SK-N-MC (cell line): ENCODE measurements around the gene TYRO3.
A peak's percentile ranks its signal among the peaks of the same experiment; 100 is the strongest.

Source experiments
- DNase-seq: peaks from one replicate; pipeline ENCODE4 v3.0.0-alpha.2; 2011; ENCODE audit warnings: low read depth, low spot score
- H3K27ac ChIP-seq: fragments of 200-600 bp; sonication (generic); 2 replicates; pipeline ENCODE4 v1.5.1; 2016; ENCODE audit warnings: mixed run types
- H3K36me3 ChIP-seq: fragments of 200-600 bp; sonication (generic); 2 replicates; pipeline ENCODE4 v1.6.1; 2017; ENCODE audit warnings: antibody characterized with exemption, low read length, mixed read lengths; ENCODE audit not compliant: insufficient read depth
- H3K4me3 ChIP-seq: fragments of 200-600 bp; sonication (generic); 2 replicates; pipeline ENCODE4 v1.5.1; 2016
- H3K9ac ChIP-seq: fragments of 200-600 bp; sonication (generic); 2 replicates; pipeline ENCODE4 v1.8.0; 2017; ENCODE audit warnings: mixed run types, mixed read lengths; ENCODE audit not compliant: insufficient read length
- H3K9me3 ChIP-seq: fragments of 200-600 bp; sonication (generic); 2 replicates; pipeline ENCODE4 v1.6.1; 2017; ENCODE audit warnings: low read depth, mild to moderate bottlenecking, antibody characterized with exemption, low read length, moderate library complexity, mixed read lengths
- EZH2 ChIP-seq: fragments of 200-600 bp; sonication (generic); IDR thresholded peaks from one replicate; pipeline ENCODE4 v1.6.1; 2017; ENCODE audit warnings: antibody characterized with exemption
- FOXP2 ChIP-seq: optimal IDR thresholded peaks from 2 replicates; pipeline ENCODE3; 2011; ENCODE audit warnings: mild to moderate bottlenecking, moderate library complexity; ENCODE audit not compliant: insufficient read depth; ENCODE audit errors: extremely low read length, control extremely low read depth
- POLR2AphosphoS5 ChIP-seq: IDR thresholded peaks from 2 replicates; pipeline ENCODE4 v1.6.1; 2012; ENCODE audit warnings: mild to moderate bottlenecking, low read depth, low read length, borderline replicate concordance

Gene TYRO3

GRCh38 chr15:41573396-41573795, 14.4 kb downstream of the TYRO3 start:
- no peak for DNase-seq

GRCh38 chr15:41574158-41574557, 15.1 kb downstream of the TYRO3 start:
- Histone ChIP-seq H3K9me3 (no peaks in the 10 kb centered on the region), H3K9ac (no peak overlapping the region), H3K27ac (no peak overlapping the region), H3K4me3 (no peak overlapping the region), H3K36me3 (peaks cover 7% of the 10 kb centered on the region; the same call in 1 of the 2 replicates)
- no peak for TF ChIP-seq POLR2AphosphoS5
- TF ChIP-seq EZH2 = no peak
- no peak for TF ChIP-seq FOXP2
- DNase-seq = no peak

More at GRCh38 chr15:41573396-41573795, 14.4 kb downstream of the TYRO3 start:
- no peak overlapping the region for H3K4me3 ChIP-seq
- no peak overlapping the region for H3K27ac ChIP-seq
- no peak overlapping the region for H3K9ac ChIP-seq
- no peaks in the 10 kb centered on the region for H3K9me3 ChIP-seq
- no peak for TF ChIP-seq POLR2AphosphoS5
- no peak for TF ChIP-seq EZH2
- TF ChIP-seq FOXP2 = no peak
- H3K36me3 ChIP-seq = peaks cover 7% of the 10 kb centered on the region; the same call in 1 of the 2 replicates

- no peak for DNase-seq
- Histone ChIP-seq H3K27ac (no peak overlapping the region), H3K36me3 (peaks cover 7% of the 10 kb centered on the region; the same call in 1 of the 2 replicates), H3K4me3 (no peak overlapping the region), H3K9ac (no peak overlapping the region), H3K9me3 (no peaks in the 10 kb centered on the region)
- TF ChIP-seq EZH2 = no peak
- no peak for TF ChIP-seq FOXP2
- TF ChIP-seq POLR2AphosphoS5 = no peak
These were observed 16.3 kb downstream of the TYRO3 start for GRCh38 chr15:41575282-41575681.

- Histone ChIP-seq H3K4me3 (no peak overlapping the region), H3K9ac (no peak overlapping the region), H3K9me3 (no peaks in the 10 kb centered on the region), H3K36me3 (peaks cover 7% of the 10 kb centered on the region; the same call in 1 of the 2 replicates), H3K27ac (no peak overlapping the region)
- DNase-seq = no peak
- no peak for TF ChIP-seq POLR2AphosphoS5
- TF ChIP-seq FOXP2 = no peak
- TF ChIP-seq EZH2 = no peak
These were observed 19.1 kb downstream of the TYRO3 start for GRCh38 chr15:41577863-41578735.

GRCh38 chr15:41578736-41579383, 19.8 kb downstream of the TYRO3 start:
- TF ChIP-seq FOXP2 (no peak), EZH2 (no peak), POLR2AphosphoS5 (no peak)
- DNase-seq = no peak
- no peak overlapping the region for H3K9ac ChIP-seq
- no peaks in the 10 kb centered on the region for H3K9me3 ChIP-seq
- H3K27ac ChIP-seq = no peak overlapping the region
- peaks cover 7% of the 10 kb centered on the region; the same call in 1 of the 2 replicates for H3K36me3 ChIP-seq
- H3K4me3 ChIP-seq = no peak overlapping the region

- no peak overlapping the region for H3K27ac ChIP-seq
- H3K9ac ChIP-seq = no peak overlapping the region
- no peaks in the 10 kb centered on the region for H3K9me3 ChIP-seq
- no peak for DNase-seq
- H3K36me3 ChIP-seq = no peaks in the 10 kb centered on the region
- H3K4me3 ChIP-seq = no peak overlapping the region
- no peak for TF ChIP-seq EZH2
- no peak for TF ChIP-seq POLR2AphosphoS5
- no peak for TF ChIP-seq FOXP2
These were observed 22.1 kb downstream of the TYRO3 start for GRCh38 chr15:41581110-41581509.

GRCh38 chr15:41583795-41584194, 24.8 kb downstream of the TYRO3 start:
- TF ChIP-seq FOXP2 (no peak), POLR2AphosphoS5 (no peak), EZH2 (no peak)

GRCh38 chr15:41584636-41585126, 25.7 kb downstream of the TYRO3 start:
- peak overlapping the region; percentile 35 for H3K27ac ChIP-seq
- no peaks in the 10 kb centered on the region for H3K36me3 ChIP-seq
- no peaks in the 10 kb centered on the region for H3K9me3 ChIP-seq
- DNase-seq = no peak
- no peak overlapping the region for H3K9ac ChIP-seq
- peak overlapping the region; percentile 49; the same call in 1 of the 2 replicates for H3K4me3 ChIP-seq
- TF ChIP-seq EZH2 = no peak
- TF ChIP-seq POLR2AphosphoS5 = no peak
- TF ChIP-seq FOXP2 = no peak

More at GRCh38 chr15:41583795-41584194, 24.8 kb downstream of the TYRO3 start:
- Histone ChIP-seq H3K27ac (no peak overlapping the region), H3K4me3 (no peak overlapping the region), H3K36me3 (no peaks in the 10 kb centered on the region), H3K9me3 (no peaks in the 10 kb centered on the region), H3K9ac (no peak overlapping the region)
- DNase-seq = no peak
